NCI-H2227 treated with DMSO at 0.1 percent for 48 hours (cell line): Measurements from ENCODE around the gene SEMA4B.
"Not testable (repeated sequence)": the region's sequence is repeated elsewhere in the genome, so short reads cannot be mapped to it uniquely, and the experiment has no call there.

Source experiments
- DNase-seq: peaks from one replicate; lab custom pipeline; 2025; lab: John Stamatoyannopoulos, UW

The SEMA4B gene

GRCh38 chr15:90201130-90201943 lies at the start of gene SEMA4B:
TSS of gene SEMA4B (plus strand) at chr15:90201330. CDS start at chr15:90201579, 249 bp downstream.
- DNase-seq, result peak; percentile 25

GRCh38 chr15:90151989-90152645 lies 49.0 kb upstream of the SEMA4B start:
- DNase-seq, result no peak

GRCh38 chr15:90153658-90154057 lies 47.5 kb upstream of the SEMA4B start:
- DNase-seq, result no peak

- DNase-seq, result no peak
Measured at GRCh38 chr15:90154246-90154645, 46.9 kb upstream of the SEMA4B start.

GRCh38 chr15:90154861-90155626 lies 46.1 kb upstream of the SEMA4B start:
- no peak for DNase-seq

- no peak for DNase-seq
Measured at GRCh38 chr15:90159213-90159612, 41.9 kb upstream of the SEMA4B start.

- DNase-seq, result no peak
Measured at GRCh38 chr15:90160781-90161727, 40.1 kb upstream of the SEMA4B start.

- no peak for DNase-seq
Measured at GRCh38 chr15:90161950-90162361, 39.2 kb upstream of the SEMA4B start.

GRCh38 chr15:90162956-90163355 lies 38.2 kb upstream of the SEMA4B start:
- no peak for DNase-seq

GRCh38 chr15:90164239-90164638 lies 36.9 kb upstream of the SEMA4B start:
- not testable (repeated sequence) for DNase-seq

GRCh38 chr15:90165157-90165556 lies 36.0 kb upstream of the SEMA4B start:
- DNase-seq, result no peak

GRCh38 chr15:90165659-90166489 lies 35.3 kb upstream of the SEMA4B start:
- peak; percentile 15 for DNase-seq

- no peak for DNase-seq
Measured at GRCh38 chr15:90167121-90167520, 34.0 kb upstream of the SEMA4B start.

- no peak for DNase-seq
Measured at GRCh38 chr15:90171623-90172022, 29.5 kb upstream of the SEMA4B start.

GRCh38 chr15:90173372-90173771 lies 27.8 kb upstream of the SEMA4B start:
- DNase-seq, result no peak

GRCh38 chr15:90174140-90174875 lies 26.8 kb upstream of the SEMA4B start:
- DNase-seq, result peak; percentile 33

GRCh38 chr15:90177012-90177411 lies 24.1 kb upstream of the SEMA4B start:
- no peak for DNase-seq

- DNase-seq, result no peak
Measured at GRCh38 chr15:90178468-90179435, 22.4 kb upstream of the SEMA4B start.

- peak; percentile 26 for DNase-seq
Measured at GRCh38 chr15:90181776-90182175, 19.4 kb upstream of the SEMA4B start.
